GM23248 (cell line): Measurements from ENCODE around the gene MRPL28.
"Not testable (repeated sequence)": the region's sequence is repeated elsewhere in the genome, so short reads cannot be mapped to it uniquely, and the experiment has no call there.

Experiments
- EZH2 ChIP-seq: fragments of 200-600 bp; sonication (generic); IDR thresholded peaks from 2 replicates; pipeline ENCODE4 v1.6.1; 2018; ENCODE audit warnings: antibody characterized with exemption, mild to moderate bottlenecking; ENCODE audit not compliant: insufficient read depth, poor library complexity, severe bottlenecking
- EZH2phosphoT487 ChIP-seq: fragments of 200-600 bp; sonication (generic); IDR thresholded peaks from 2 replicates; pipeline ENCODE4 v1.6.1; 2018; ENCODE audit warnings: antibody characterized with exemption, moderate library complexity, mild to moderate bottlenecking, low read depth; ENCODE audit not compliant: insufficient read depth

DNA sequence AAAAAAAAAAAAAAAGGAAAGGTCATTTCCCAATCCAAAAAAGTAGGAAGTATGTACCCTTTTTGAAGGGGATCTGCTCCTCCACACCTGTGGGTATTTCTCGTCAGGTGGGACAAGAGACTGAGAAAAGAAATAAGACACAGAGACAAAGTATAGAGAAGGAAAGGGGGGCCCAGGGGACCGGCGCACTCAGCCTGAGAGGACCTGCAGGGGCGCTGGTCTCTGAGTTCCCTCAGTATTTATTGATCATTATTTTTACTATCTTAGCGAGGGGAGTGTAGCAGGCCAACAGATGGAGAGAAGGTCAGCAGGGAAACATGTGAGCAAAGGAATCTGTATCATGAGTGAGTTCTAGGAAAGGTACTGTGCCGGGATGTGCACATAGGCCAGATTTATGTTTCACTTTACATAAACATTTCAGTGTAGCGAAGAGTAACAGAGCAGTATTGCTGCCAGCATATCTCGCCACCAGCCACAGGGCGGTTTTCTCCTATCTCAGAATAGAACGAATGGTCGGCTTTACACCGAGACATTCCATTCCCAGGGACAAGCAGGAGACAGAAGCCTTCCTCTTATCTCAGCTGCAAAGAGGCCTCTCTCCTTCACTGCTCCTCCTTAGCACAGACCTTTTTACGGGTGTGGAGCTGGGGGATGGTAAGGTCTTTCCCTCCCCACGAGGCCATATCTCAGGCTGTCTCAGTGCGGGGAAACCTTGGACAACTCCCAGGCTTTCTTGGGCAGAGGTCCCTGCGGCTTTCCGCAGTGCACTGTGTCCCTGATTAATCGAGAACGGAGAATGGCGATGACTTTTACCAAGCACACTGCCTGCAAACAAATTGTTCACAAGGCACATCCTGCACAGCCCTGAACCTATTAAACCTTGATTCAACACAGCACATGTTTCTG is 17.7 kb upstream of the MRPL28 start:
- TF ChIP-seq EZH2, EZH2phosphoT487: not testable (repeated sequence)
